HG03565 (cell line): Measurements from ENCODE around the gene ADISSP.

Experiments
- ATAC-seq: cut with Tn5 transposase; IDR thresholded peaks from one replicate; pipeline ENCODE4 v1.9.1; 2021; ENCODE audit warnings: mild to moderate bottlenecking, moderate library complexity; ENCODE audit not compliant: unreplicated experiment

The ADISSP gene

GRCh38 chr20:3739926-3740451, 27.6 kb downstream of the ADISSP start:
- ATAC-seq: no peak

GRCh38 chr20:3739054-3739925, 28.3 kb downstream of the ADISSP start:
- no peak for ATAC-seq

- no peak for ATAC-seq
Observed at GRCh38 chr20:3738111-3739053, 29.2 kb downstream of the ADISSP start.

- no peak for ATAC-seq
Observed at GRCh38 chr20:3735768-3736167, 31.8 kb downstream of the ADISSP start.

GRCh38 chr20:3734111-3734843, 33.3 kb downstream of the ADISSP start:
- ATAC-seq: no peak

- ATAC-seq: no peak
Observed at GRCh38 chr20:3733119-3733995, 34.2 kb downstream of the ADISSP start.

GRCh38 chr20:3732327-3733118, 35.0 kb downstream of the ADISSP start, which contains the start of gene HSPA12B:
Gene HSPA12B (plus strand): TSS chr20:3732685. CDS start chr20:3738675, 5,990 bp downstream.
- no peak for ATAC-seq

GRCh38 chr20:3731944-3732326, 35.6 kb downstream of the ADISSP start:
- ATAC-seq: no peak

GRCh38 chr20:3730803-3731672, 36.5 kb downstream of the ADISSP start:
- ATAC-seq: no peak

- ATAC-seq: no peak
Observed at GRCh38 chr20:3729811-3730540, 37.6 kb downstream of the ADISSP start.

- ATAC-seq: no peak
Observed at GRCh38 chr20:3729378-3729777, 38.2 kb downstream of the ADISSP start.

GRCh38 chr20:3728876-3729275, 38.7 kb downstream of the ADISSP start:
- ATAC-seq: no peak

GRCh38 chr20:3728354-3728753, 39.2 kb downstream of the ADISSP start:
- no peak for ATAC-seq

- no peak for ATAC-seq
Observed at GRCh38 chr20:3727401-3728021, 40.0 kb downstream of the ADISSP start.

- no peak for ATAC-seq
Observed at GRCh38 chr20:3724356-3724755, 43.2 kb downstream of the ADISSP start.

GRCh38 chr20:3723284-3723683, 44.3 kb downstream of the ADISSP start:
- ATAC-seq: no peak

GRCh38 chr20:3721912-3722311, 45.6 kb downstream of the ADISSP start:
- ATAC-seq: no peak
